Duodenal mucosa (tissue), 2 donors: ENCODE data around the gene GLDN.
"Not testable (repeated sequence)": the region's sequence is repeated elsewhere in the genome, so short reads cannot be mapped to it uniquely, and the experiment has no call there.

Source experiments
- H3K27ac ChIP-seq: one replicate; pipeline ENCODE4 v1.7.0; 2013; ENCODE audit warnings: low read depth, low read length
- H3K27me3 ChIP-seq, 2 donors: one replicate each; pipeline ENCODE4 v1.7.0; 2013; ENCODE audit warnings: low read length in 2 of 2, control low read depth in 1 of 2; ENCODE audit not compliant: insufficient read depth in 2 of 2, control insufficient read depth in 1 of 2
- H3K36me3 ChIP-seq, 2 donors: one replicate each; pipeline ENCODE4 v1.7.0; 2013; ENCODE audit warnings: low read length in 2 of 2, control low read depth in 1 of 2; ENCODE audit not compliant: insufficient read depth in 2 of 2, control insufficient read depth in 1 of 2
- H3K4me1 ChIP-seq, 2 donors: one replicate each; pipeline ENCODE4 v1.7.0; 2013; ENCODE audit warnings: low read length in 2 of 2, control low read depth in 1 of 2; ENCODE audit not compliant: insufficient read depth in 2 of 2, control insufficient read depth in 1 of 2
- H3K4me3 ChIP-seq, 2 donors: one replicate each; pipeline ENCODE4 v1.7.0; 2013; ENCODE audit warnings: low read length in 2 of 2, low read depth in 1 of 2
- H3K9ac ChIP-seq, 2 donors: one replicate each; pipeline ENCODE4 v1.7.0; 2013; ENCODE audit warnings: low read length in 2 of 2, low read depth in 1 of 2
- H3K9me3 ChIP-seq, 2 donors: one replicate each; pipeline ENCODE4 v1.7.0; 2013; ENCODE audit warnings: low read length in 2 of 2, control low read depth in 1 of 2; ENCODE audit not compliant: control insufficient read depth in 1 of 2

The GLDN gene

DNA sequence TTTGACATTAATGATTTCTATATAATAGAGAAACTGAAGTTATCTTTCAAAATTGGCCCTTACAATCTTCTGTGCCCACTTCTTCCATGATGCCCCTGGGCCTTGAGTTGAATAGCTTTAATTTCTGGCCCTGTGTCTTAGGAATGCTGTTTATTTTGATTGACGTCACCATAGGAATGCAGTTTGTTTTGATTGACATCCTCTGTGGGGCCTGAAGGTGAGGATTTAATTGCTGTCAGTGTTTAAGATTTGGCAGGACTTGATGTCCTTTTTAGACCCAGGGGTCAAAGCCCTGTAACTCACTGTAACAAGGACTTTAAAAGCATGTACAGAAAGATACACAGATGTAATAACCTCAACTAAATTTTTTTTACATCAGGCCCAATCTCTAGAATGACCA, 83.3 kb downstream of the GLDN start:
- H3K27me3 ChIP-seq: no peaks in the 10 kb centered on the region
- H3K4me3 ChIP-seq: no peak overlapping the region
- no peaks in the 10 kb centered on the region for H3K9me3 ChIP-seq
- no peaks in the 10 kb centered on the region for H3K4me1 ChIP-seq
- H3K9ac ChIP-seq: no peak overlapping the region
- no peak overlapping the region for H3K27ac ChIP-seq
- no peaks in the 10 kb centered on the region for H3K36me3 ChIP-seq

DNA sequence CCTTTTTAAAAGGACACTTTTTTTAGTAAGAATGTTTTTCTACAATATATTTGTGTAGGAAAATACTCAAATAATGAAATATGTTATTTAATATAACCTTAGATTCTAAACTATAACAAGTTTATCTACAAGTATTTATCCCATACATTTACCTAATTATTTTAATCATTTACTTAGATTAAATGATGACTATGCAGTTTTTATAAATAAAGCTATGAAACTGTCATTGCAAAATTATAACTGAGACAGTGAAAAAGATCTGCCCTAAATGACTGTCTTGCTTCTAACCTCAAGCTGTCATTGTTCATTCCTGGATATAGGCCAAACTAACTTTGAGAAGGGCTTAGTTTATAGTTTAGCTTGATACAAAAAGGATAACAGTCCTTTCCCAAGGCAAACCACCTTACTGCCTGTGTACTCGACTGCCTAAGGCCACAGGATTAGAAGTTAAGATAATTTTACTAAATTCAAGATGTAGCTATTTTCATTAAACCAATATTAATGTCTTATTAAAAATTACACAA, 84.1 kb downstream of the GLDN start:
- Histone ChIP-seq H3K9me3 (no peaks in the 10 kb centered on the region), H3K36me3 (no peaks in the 10 kb centered on the region), H3K4me3 (no peak overlapping the region), H3K27ac (no peak overlapping the region), H3K4me1 (no peaks in the 10 kb centered on the region), H3K27me3 (no peaks in the 10 kb centered on the region), H3K9ac (no peak overlapping the region)

DNA sequence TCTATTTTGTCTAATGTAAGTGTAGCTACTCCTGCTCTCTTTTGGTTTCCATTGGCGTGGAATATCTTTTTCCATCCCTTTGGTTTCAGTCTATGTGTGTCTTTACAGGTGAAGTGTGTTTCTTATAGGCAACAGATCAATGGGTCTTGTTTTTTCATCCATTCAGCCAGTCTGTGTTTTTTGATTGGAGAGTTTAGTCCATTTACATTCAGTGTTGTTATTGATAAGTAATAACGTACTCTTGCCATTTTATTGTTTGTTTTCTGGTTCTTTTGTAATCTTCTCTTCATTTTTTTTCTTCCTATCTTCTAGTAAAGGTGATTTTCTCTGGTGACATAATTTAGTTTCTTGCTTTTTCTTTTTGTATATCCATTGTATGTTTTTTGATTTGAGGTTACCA, 97.1 kb downstream of the GLDN start:
- no peaks in the 10 kb centered on the region for H3K4me1 ChIP-seq
- H3K36me3 ChIP-seq: no peaks in the 10 kb centered on the region

DNA sequence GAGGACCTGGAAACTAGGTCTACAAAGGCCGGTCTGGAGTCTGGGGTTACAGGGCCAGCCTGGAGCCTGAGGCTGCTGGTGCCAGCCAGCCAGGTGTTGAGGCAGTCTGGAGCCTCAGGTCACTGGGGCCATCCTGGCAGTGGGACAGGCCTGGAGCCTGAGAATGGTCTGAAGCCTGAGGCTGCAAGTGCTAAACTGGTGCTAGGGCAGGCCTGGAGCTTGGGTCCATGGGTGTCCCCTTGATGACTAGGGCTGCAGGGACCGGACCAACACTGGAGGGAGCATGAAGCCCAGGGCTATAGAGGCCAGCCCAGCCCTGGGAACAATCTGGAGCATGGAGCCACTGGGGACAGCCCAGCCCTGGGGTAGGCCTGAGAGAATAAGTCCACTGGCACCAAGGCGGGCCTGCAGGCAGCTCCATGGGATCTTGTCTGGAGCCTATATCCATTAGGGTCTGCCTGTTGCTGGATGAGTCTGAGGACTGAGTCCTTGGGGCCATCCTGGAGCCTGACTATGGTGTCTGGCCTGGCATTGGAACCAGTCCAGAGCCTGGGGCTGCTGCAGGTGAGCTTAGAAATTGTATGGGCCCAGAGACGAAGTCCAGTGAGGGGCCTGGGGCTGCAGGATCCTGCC, 101.9 kb downstream of the GLDN start:
- Histone ChIP-seq H3K9me3 (no peaks in the 10 kb centered on the region), H3K36me3 (peaks cover 2 to 9% of the 10 kb centered on the region in 2 donors)

More for the DNA sequence above, 97.1 kb downstream of the GLDN start:
- Histone ChIP-seq H3K4me3 (no peak overlapping the region), H3K9ac (no peak overlapping the region), H3K9me3 (no peaks in the 10 kb centered on the region), H3K27ac (no peak overlapping the region), H3K27me3 (no peaks in the 10 kb centered on the region)

DNA sequence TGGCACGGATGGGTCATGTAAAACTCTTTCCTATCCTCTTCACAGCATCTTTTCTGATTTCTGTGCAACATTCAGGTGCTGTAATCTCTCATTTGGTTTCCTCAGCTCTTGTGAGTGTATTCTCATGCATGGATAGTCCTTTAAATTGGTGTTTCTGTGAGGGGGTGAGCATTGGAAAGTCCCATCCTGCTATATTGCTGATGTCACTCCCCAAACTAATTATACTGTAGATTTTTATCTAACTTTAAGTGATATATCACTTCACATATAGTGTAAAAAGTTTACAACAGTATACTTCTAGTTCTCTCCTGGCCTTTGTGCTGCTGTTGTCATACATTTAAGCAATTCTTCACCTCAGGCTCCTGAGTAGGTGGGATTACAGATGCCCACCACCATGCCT, 102.7 kb downstream of the GLDN start:
- H3K27ac ChIP-seq: no peak overlapping the region
- H3K9ac ChIP-seq: no peak overlapping the region
- no peak overlapping the region for H3K4me3 ChIP-seq
- no peaks in the 10 kb centered on the region for H3K4me1 ChIP-seq
- no peaks in the 10 kb centered on the region for H3K9me3 ChIP-seq
- no peaks in the 10 kb centered on the region for H3K27me3 ChIP-seq
- H3K36me3 ChIP-seq: peaks cover 4 to 16% of the 10 kb centered on the region in 2 donors

More for the DNA sequence above, 101.9 kb downstream of the GLDN start:
- no peaks in the 10 kb centered on the region for H3K4me1 ChIP-seq
- no peak overlapping the region for H3K4me3 ChIP-seq
- no peak overlapping the region for H3K9ac ChIP-seq
- H3K27me3 ChIP-seq: no peaks in the 10 kb centered on the region
- H3K27ac ChIP-seq: no peak overlapping the region

DNA sequence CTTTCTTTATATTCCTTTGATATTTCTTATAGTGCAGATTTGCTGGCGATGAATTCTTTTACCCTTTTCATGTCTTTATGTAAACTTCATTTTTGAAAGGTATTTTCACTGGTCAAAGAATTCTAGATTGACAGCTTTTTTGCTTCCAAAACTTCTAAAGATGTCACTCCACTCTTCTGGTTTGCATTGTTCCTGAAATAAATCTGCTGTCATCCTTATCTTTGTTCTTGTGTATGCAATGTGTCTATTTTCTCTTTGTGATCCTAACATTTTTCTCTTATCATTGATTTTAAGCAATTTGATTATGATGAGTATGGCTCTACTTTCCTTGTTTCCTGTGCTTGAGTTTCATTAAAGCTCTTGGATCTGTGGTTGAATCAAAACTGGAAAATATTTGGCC, 103.4 kb downstream of the GLDN start:
- Histone ChIP-seq H3K4me1 (no peaks in the 10 kb centered on the region), H3K27ac (no peak overlapping the region), H3K4me3 (no peak overlapping the region), H3K9ac (no peak overlapping the region), H3K9me3 (no peaks in the 10 kb centered on the region), H3K27me3 (no peaks in the 10 kb centered on the region), H3K36me3 (peaks cover 11 to 23% of the 10 kb centered on the region in 2 donors)

DNA sequence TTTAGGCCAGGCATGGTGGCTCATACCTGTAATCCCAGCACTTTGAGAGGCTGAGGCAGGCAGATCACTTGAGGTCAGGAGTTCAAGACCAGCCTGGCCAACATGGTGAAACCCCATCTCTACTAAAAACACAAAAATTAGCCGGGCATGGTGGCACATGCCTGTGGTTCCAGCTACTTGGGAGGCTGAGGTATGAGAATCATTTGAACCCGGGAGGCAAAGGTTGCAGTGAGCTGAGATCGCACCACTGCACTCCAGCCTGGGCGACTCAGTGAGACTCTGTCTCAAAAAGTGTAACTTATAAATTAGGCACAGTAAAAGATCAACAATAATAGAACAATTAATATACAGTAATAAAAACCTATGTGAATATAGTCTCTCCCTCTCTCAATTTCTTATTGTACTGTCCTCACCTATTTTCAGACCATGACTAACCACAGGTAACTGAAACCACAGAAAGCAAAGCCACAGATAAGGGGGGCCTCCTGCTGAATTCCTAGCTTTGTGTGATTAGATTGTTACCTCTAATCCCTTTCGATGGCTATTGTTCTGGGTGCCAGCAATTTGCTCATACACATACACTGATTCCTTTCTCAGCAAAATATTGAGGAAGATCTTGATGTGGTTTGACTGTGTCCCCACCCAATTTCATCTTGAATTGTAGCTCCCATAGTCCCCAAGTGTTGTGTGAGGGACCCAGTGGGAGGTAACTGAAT, 104.7 kb downstream of the GLDN start:
- H3K9me3 ChIP-seq, H3K27me3 ChIP-seq, H3K9ac ChIP-seq, H3K4me1 ChIP-seq, H3K4me3 ChIP-seq, H3K27ac ChIP-seq: not testable (repeated sequence)
- H3K36me3 ChIP-seq: peaks cover 14 to 30% of the 10 kb centered on the region in 2 donors

DNA sequence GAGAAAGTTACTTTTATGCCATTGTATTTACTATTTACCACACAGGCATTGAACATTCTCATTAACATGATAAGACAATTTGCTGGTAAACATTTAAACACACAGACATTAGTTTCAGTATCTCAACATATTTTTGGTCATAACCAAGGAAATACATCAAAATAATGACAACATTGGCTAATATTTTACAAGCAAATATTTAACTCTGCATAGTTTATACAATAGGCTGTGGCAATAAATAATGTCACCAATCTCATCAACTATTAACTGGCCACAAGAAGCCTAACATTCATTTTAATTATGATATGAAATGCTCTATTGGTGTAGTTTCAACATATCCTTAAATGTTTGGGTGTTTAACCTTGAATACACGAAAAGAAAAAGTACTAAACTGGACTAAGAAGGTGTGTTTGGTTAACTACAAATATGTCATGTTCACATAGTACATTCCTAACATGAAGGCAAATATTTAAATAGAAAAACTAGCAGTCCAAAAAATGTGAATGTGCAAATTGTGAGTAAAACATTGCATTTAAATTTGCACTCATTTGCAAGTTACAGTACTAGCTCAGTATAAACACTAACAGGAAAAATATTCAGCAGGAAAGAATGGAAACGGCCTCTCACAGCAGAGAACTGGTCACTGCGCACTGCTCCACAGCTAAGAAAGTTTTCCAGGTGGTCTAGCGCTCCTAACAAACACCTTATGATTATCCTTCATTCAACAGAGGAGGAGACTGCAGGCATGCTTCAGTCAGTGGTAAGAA, 106.6 kb downstream of the GLDN start:
- H3K9ac ChIP-seq: no peak overlapping the region
- no peak overlapping the region for H3K27ac ChIP-seq
- no peaks in the 10 kb centered on the region for H3K4me1 ChIP-seq
- H3K27me3 ChIP-seq: no peaks in the 10 kb centered on the region
- H3K36me3 ChIP-seq: peaks cover 17 to 30% of the 10 kb centered on the region in 2 donors
- no peaks in the 10 kb centered on the region for H3K9me3 ChIP-seq
- no peak overlapping the region for H3K4me3 ChIP-seq

DNA sequence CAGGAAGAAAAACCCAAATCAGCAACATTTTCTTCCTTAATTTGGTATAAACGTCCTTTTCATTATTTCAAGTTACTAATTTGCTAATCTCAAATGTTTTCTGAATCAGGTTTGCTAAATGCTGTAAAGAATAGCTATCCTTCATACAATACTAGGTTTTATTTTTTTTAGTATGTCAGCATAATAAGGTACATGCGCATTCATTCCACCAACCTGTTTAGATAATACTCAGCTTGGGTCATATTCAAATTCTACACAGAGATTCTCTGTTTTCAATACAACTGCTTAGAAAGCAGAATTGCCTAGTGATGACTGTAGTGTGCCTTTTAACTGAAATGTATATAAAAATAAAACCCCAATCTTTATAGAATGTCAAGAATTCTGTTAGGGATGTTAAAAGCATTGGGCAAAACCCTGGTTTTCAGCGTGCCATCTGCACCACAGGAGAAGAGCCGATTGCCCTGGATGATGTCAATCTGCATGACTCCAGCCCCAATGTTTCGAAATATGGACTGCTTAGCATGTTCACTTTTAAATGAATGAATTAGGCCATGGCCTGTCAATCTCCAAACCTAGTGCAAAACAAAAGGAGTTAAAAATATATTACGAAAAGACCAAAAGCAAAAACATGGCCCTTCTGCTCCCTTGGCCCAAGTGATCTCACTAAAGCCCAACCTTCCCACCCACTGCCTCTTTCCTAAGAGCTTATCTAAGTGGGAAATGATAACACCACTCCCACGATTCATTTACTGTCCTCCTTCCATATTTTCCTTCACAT, 107.4 kb downstream of the GLDN start:
- H3K27ac ChIP-seq: no peak overlapping the region
- H3K9me3 ChIP-seq: no peaks in the 10 kb centered on the region
- no peak overlapping the region for H3K4me3 ChIP-seq
- H3K9ac ChIP-seq: no peak overlapping the region
- peaks cover 20 to 35% of the 10 kb centered on the region in 2 donors for H3K36me3 ChIP-seq
- H3K27me3 ChIP-seq: no peaks in the 10 kb centered on the region
- no peaks in the 10 kb centered on the region for H3K4me1 ChIP-seq
